Colonic mucosa (tissue), 4 donors: ENCODE data around the gene AURKA. TPM values are rescaled to one million over a fixed set of nuclear protein-coding genes. Genes with fewer than 3 reads are reported as not detected.

Experiments used
- DNase-seq: peaks from one replicate; pipeline ENCODE4 v3.0.0-alpha.2; 2020
- H3K27ac ChIP-seq: fragments of 200-600 bp; one replicate; pipeline ENCODE4 v1.8.0; 2021
- H3K27me3 ChIP-seq: fragments of 200-600 bp; one replicate; pipeline ENCODE4 v1.8.0; 2021
- H3K36me3 ChIP-seq: fragments of 200-600 bp; one replicate; pipeline ENCODE4 v1.8.0; 2021
- H3K4me1 ChIP-seq: fragments of 200-600 bp; one replicate; pipeline ENCODE4 v1.8.0; 2021; ENCODE audit warnings: mild to moderate bottlenecking
- H3K4me3 ChIP-seq: fragments of 200-600 bp; one replicate; pipeline ENCODE4 v1.8.0; 2021
- H3K9ac ChIP-seq, 2 donors: one replicate each; pipeline ENCODE4 v1.7.0; 2013; ENCODE audit warnings: control low read depth in 2 of 2, low read depth in 2 of 2, low read length in 2 of 2
- H3K9me3 ChIP-seq: fragments of 200-600 bp; one replicate; pipeline ENCODE4 v1.8.0; 2021
- intact Hi-C: fragments of 100-400 bp; cut with DNase I; formaldehyde crosslinking; loops from one replicate; pipeline ENCODE4 v1.14.1; 2022
- total RNA-seq, 2 donors: library from RNA; stranded (reverse); fragmentation: NEBNext Ultra II Directional in 1 of 2; extraction: Animal tissue kit (Norgen Biotek cat#: 25700) in 1 of 2; gene quantifications; one replicate each; pipeline ENCODE4 v1.2.1, GENCODE V29; 2021
- TF ChIP-seq, protein P1 (sequence below): fragments of 200-600 bp; IDR thresholded peaks from one replicate; pipeline ENCODE4 v1.8.0; 2022; ENCODE audit warnings: antibody characterized with exemption, mild to moderate bottlenecking
- donor health status: healthy.
- donor health status: DM: no; HTN: no; CAD: no.
- donor health status: DM: no; HTN: no; CAD: no.

Gene AURKA
- total RNA-seq, 2 donors from 2014 or later = 25.6 to 62.4 TPM

DNA sequence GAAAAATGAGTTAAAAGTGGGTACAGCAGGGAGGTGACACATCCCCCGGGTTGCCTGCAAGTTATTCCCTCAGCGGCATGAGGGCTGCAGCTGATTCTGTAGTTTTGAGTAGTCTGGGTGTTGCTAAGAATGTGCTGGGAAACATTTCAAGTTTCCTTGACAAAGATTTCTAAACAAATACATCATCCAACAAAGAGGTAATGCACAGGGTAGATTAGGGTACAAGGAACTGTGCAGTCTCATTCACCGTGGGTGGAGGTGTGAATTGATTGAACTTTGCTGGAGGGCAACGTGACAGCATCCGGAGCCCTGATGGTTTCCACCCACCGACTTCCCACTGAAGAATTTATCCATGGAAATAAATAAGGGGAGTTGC lies 41.9 kb upstream of the AURKA start:
- H3K4me3 ChIP-seq = no peak overlapping the region
- no peak for DNase-seq
- no peaks in the 10 kb centered on the region for H3K36me3 ChIP-seq
- H3K27ac ChIP-seq = no peak overlapping the region
- H3K9me3 ChIP-seq = no peaks in the 10 kb centered on the region
- intact Hi-C loops = no loop called here
- TF ChIP-seq, protein P1, sequence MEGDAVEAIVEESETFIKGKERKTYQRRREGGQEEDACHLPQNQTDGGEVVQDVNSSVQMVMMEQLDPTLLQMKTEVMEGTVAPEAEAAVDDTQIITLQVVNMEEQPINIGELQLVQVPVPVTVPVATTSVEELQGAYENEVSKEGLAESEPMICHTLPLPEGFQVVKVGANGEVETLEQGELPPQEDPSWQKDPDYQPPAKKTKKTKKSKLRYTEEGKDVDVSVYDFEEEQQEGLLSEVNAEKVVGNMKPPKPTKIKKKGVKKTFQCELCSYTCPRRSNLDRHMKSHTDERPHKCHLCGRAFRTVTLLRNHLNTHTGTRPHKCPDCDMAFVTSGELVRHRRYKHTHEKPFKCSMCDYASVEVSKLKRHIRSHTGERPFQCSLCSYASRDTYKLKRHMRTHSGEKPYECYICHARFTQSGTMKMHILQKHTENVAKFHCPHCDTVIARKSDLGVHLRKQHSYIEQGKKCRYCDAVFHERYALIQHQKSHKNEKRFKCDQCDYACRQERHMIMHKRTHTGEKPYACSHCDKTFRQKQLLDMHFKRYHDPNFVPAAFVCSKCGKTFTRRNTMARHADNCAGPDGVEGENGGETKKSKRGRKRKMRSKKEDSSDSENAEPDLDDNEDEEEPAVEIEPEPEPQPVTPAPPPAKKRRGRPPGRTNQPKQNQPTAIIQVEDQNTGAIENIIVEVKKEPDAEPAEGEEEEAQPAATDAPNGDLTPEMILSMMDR = no peak
- no peaks in the 10 kb centered on the region for H3K27me3 ChIP-seq
- no peak overlapping the region for H3K9ac ChIP-seq
- H3K4me1 ChIP-seq = no peaks in the 10 kb centered on the region

- Histone ChIP-seq H3K9me3 (no peaks in the 10 kb centered on the region), H3K4me1 (no peaks in the 10 kb centered on the region), H3K36me3 (no peaks in the 10 kb centered on the region), H3K27ac (no peak overlapping the region), H3K27me3 (no peaks in the 10 kb centered on the region), H3K9ac (no peak overlapping the region), H3K4me3 (no peak overlapping the region)
- no peak for DNase-seq
- intact Hi-C loops = no loop called here
- TF ChIP-seq, protein P1 = no peak
These were observed 41.3 kb upstream of the AURKA start for GRCh38 chr20:56433221-56433879.

DNA sequence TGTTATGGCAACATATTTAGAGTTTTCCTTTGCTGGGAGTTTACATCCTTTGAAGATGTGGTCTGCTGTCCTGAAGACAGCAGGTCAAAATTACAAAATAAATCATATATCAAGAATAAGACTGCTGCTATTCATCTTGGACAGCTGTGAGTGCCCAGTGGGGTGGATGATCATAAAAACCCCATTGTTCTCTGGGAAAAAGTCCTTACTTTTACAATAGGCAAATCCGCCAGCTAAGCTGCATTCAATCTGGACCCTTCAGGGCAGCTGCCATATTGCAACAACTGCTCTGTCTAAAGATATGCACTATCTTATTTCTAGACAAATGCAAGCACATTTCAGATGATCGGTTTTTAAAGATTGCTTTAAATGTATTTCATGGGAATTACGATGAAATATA lies 39.5 kb upstream of the AURKA start:
- H3K27ac ChIP-seq = no peak overlapping the region
- intact Hi-C loops = no loop called here
- H3K9me3 ChIP-seq = no peaks in the 10 kb centered on the region
- no peaks in the 10 kb centered on the region for H3K4me1 ChIP-seq
- no peak for DNase-seq
- H3K36me3 ChIP-seq = no peaks in the 10 kb centered on the region
- TF ChIP-seq, protein P1 = no peak
- no peaks in the 10 kb centered on the region for H3K27me3 ChIP-seq
- no peak overlapping the region for H3K4me3 ChIP-seq
- H3K9ac ChIP-seq = no peak overlapping the region

- no peaks in the 10 kb centered on the region for H3K9me3 ChIP-seq
- intact Hi-C loops = no loop called here
- H3K36me3 ChIP-seq = no peaks in the 10 kb centered on the region
These were observed 38.9 kb upstream of the AURKA start for GRCh38 chr20:56430957-56431356.

GRCh38 chr20:56430461-56430860 lies 38.4 kb upstream of the AURKA start:
- Histone ChIP-seq H3K9ac (no peak overlapping the region), H3K27ac (no peak overlapping the region), H3K27me3 (no peaks in the 10 kb centered on the region), H3K4me1 (no peaks in the 10 kb centered on the region), H3K4me3 (no peak overlapping the region), H3K36me3 (no peaks in the 10 kb centered on the region), H3K9me3 (no peaks in the 10 kb centered on the region)
- no peak for DNase-seq
- TF ChIP-seq, protein P1 = no peak
- intact Hi-C loops = no loop called here

More at GRCh38 chr20:56430957-56431356, 38.9 kb upstream of the AURKA start:
- Histone ChIP-seq H3K4me3 (no peak overlapping the region), H3K4me1 (no peaks in the 10 kb centered on the region), H3K27ac (no peak overlapping the region), H3K9ac (no peak overlapping the region), H3K27me3 (no peaks in the 10 kb centered on the region)
- TF ChIP-seq, protein P1 = no peak
- DNase-seq = no peak
